Measurements from ENCODE around the gene TLE2. TPM values are rescaled to one million over a fixed set of nuclear protein-coding genes. Genes with fewer than 3 reads are reported as not detected.

TLE2 gene
- total and polyA plus RNA-seq, 9 of the 15 experiments (the other 6 are each of a cell fraction or from before 2014, with no cell fraction given): 0.35 to 13.1 (median 6.2) TPM

- TF ChIP-seq FOXO4 (CRISPR knock-in tag; IDR thresholded peaks at IDR 0.05) (0 out of 2 replicates have a peak, but pooled peaks have one; percentile 14), GTF3C2 (IDR thresholded peaks at IDR 0.05; ENCODE audit: borderline replicate concordance, extremely low read depth, insufficient read length) (no peak), MYC (IDR thresholded peaks at IDR 0.05; ENCODE audit: low read depth, low read length) (0 out of 2 replicates have a peak, but pooled peaks have one; percentile 4), MYC (CRISPR knock-in tag; IDR thresholded peaks at IDR 0.05; ENCODE audit: borderline replicate concordance, low read depth) (no peak), NFE2L1 (tag; IDR thresholded peaks at IDR 0.05; ENCODE audit: borderline replicate concordance, low read depth) (no peak), ZNF764 (CRISPR knock-in tag; IDR thresholded peaks at IDR 0.05; ENCODE audit: low read depth) (no peak), BRCA1 (IDR thresholded peaks at IDR 0.05) (no peak), BRCA1 (CRISPR knock-in tag; IDR thresholded peaks at IDR 0.05) (no peak), MTA3 (IDR thresholded peaks at IDR 0.05; ENCODE audit: borderline replicate concordance) (0 out of 2 replicates have a peak, but pooled peaks have one; percentile 16), SOX6 (IDR thresholded peaks at IDR 0.05) (no peak), PATZ1 (CRISPR knock-in tag; IDR thresholded peaks at IDR 0.05; ENCODE audit: borderline replicate concordance) (no peak), PHF8 (IDR thresholded peaks at IDR 0.05; ENCODE audit: borderline replicate concordance, low read length) (peak; percentile 63; the same call in 1 of the 2 replicates), ZNF197 (CRISPR knock-in tag; IDR thresholded peaks at IDR 0.05; ENCODE audit: low read depth) (no peak), RNF219 (CRISPR knock-in tag; IDR thresholded peaks at IDR 0.05) (no peak), SMARCA4 (IDR thresholded peaks at IDR 0.05) (0 out of 2 replicates have a peak, but pooled peaks have one; percentile 8), TARDBP (IDR thresholded peaks at IDR 0.05) (no peak)
Observed at GRCh38 chr19:3034656-3035541, 5.8 kb upstream of the TLE2 start (continued).
